T47D (cell line): ENCODE measurements around the gene PARP16.

ENCODE experiments used
- DNase-seq, 2 experiments: peaks; one replicate each; pipeline versions ENCODE4 v3.0.0 to v3.0.0-alpha.2; 2011 to 2012; ENCODE audit warnings: low read depth in 1 of 2, low spot score in 1 of 2
- JUND ChIP-seq: IDR thresholded peaks from 2 replicates; pipeline ENCODE4 v1.6.1; 2012; ENCODE audit warnings: low read depth
- in situ Hi-C: cut with HindIII; loops from 2 replicates; pipeline ENCODE4 v1.10.0; 2016; ENCODE audit warnings: low sequenced_read_pairs, low pct_unique_long_range_greater_than_20kb

The PARP16 gene

GRCh38 chr15:65305150-65305758, 18.6 kb upstream of the PARP16 start:
- no peak for DNase-seq
- TF ChIP-seq JUND, result no peak
- in situ Hi-C loops, result no loop called here

GRCh38 chr15:65304381-65305149, 17.9 kb upstream of the PARP16 start, which contains the start of gene RNU5B-1:
Gene RNU5B-1, plus strand, starts transcription at chr15:65304677.
- in situ Hi-C loops, result no loop called here
- TF ChIP-seq JUND, result peak; percentile 77
- DNase-seq, result peak in 1 of 2 experiments; percentile 96

DNA sequence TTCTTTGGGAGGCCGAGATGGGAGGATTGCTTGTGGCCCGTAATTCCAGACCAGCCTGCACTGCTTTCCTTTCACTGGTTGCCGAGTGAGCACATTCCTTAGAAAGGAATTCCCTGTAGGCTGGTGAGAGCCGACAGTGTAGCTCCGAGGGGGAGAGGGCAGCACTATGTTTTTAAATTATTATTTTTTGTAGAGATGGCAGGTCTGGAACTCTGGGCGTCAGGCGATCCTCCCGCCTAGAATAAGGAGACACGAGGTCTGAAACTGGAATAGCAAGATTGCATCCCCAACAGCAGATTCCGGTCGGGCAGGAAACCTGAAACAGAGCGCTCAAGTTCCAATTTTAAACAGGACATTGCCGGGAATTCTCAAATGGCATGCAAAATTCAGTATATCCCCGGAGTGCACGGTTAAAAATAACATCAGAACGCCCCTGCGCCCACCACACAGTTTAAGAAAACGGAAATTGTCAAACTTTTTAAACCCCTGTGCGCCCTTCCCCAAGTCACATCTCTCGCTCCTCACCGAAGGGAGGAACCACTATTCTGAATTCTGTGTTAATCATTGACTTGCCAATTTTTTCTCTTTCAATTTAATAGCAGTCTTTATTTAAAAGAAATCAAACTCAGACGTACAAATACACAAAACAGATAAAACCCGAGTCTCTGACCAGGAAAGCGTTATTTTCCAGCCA, 17.2 kb upstream of the PARP16 start:
- DNase-seq, result peak in 1 of 2 experiments; percentile 94
- in situ Hi-C loops, result no loop called here
- no peak for TF ChIP-seq JUND

DNA sequence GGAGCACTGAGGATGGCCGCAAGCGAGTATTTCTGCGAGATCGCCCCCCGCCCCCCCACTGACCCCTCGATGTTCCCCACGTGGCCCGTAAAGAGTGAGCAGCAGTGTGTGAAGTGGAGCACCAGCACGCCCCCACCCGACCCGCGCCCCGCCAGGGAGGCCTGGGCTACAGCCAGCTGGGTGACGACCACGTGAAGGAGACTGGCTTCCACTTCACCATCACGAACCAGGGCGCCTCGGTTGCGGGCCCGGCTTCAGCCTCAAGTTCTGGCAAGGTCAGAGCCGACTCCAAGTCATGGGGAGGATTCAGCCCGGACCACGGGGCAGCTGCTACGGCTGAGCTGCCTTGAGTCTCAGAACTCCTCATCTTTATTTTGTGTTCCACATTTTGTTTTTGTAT, 15.4 kb upstream of the PARP16 start:
- TF ChIP-seq JUND, result no peak
- DNase-seq, result no peak

GRCh38 chr15:65300924-65301441, 14.3 kb upstream of the PARP16 start:
- no peak for DNase-seq
- in situ Hi-C loops, result no loop called here
- TF ChIP-seq JUND, result no peak

More for the DNA sequence above, 15.4 kb upstream of the PARP16 start:
- in situ Hi-C loops, result no loop called here

- in situ Hi-C loops, result no loop called here
- no peak for TF ChIP-seq JUND
- no peak for DNase-seq
Observed at GRCh38 chr15:65298731-65299130, 12.0 kb upstream of the PARP16 start.

GRCh38 chr15:65292938-65293518, 6.3 kb upstream of the PARP16 start:
- peak in 1 of 2 experiments; percentile 58 for DNase-seq
- no peak for TF ChIP-seq JUND
- in situ Hi-C loops, result no loop called here

DNA sequence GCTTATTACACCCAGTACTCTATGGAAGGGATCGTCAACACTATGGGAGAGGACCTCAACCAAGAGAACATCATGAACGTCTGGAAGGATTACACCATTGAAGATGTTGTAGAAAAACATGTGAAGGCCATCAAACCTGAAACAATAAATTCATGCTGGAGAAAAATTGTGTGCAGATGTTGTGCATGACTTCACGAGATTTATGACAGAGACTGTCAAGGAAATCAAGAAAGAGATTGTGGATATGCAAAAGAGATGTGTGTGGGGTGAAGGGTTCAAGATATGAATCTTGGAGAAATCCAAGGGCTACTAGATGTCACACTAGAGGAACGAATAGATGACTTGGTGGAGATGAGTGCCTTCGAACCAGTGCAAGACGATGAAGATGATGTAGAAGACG, 3.5 kb upstream of the PARP16 start:
- no peak for TF ChIP-seq JUND
- in situ Hi-C loops, result no loop called here
- DNase-seq, result no peak

DNA sequence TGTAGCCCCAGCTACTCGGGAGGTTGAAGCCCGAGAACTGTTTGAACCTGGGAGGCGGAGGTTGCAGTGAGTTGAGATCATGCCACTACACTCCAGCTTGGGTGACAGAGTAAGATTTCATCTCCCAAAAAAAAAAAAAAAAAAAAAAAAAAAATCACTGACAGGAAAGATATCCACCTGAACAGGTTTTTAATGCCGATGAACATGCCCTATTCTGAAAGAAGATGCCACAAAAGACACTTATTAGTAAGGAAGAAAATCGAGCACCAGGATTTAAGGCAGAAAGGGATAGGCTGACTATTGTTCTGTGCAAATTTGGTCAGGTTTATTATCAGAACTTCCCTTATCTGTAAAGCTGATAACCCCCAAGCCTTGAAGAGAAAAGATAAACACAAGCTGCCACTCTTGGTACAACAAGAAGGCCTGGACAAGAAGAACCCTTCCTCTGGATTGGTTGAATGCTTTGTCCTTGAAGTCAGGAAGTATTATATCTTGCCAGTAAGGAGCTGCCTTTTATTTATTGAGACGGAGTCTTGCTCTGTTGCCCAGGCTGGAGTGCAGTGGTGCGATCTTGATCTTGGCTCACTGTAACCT, 2.7 kb upstream of the PARP16 start:
- in situ Hi-C loops, result no loop called here
- DNase-seq, result no peak
- no peak for TF ChIP-seq JUND

GRCh38 chr15:65287520-65287855, 805 bp upstream of the PARP16 start:
- no peak for TF ChIP-seq JUND
- in situ Hi-C loops, result no loop called here
- DNase-seq, result no peak

DNA sequence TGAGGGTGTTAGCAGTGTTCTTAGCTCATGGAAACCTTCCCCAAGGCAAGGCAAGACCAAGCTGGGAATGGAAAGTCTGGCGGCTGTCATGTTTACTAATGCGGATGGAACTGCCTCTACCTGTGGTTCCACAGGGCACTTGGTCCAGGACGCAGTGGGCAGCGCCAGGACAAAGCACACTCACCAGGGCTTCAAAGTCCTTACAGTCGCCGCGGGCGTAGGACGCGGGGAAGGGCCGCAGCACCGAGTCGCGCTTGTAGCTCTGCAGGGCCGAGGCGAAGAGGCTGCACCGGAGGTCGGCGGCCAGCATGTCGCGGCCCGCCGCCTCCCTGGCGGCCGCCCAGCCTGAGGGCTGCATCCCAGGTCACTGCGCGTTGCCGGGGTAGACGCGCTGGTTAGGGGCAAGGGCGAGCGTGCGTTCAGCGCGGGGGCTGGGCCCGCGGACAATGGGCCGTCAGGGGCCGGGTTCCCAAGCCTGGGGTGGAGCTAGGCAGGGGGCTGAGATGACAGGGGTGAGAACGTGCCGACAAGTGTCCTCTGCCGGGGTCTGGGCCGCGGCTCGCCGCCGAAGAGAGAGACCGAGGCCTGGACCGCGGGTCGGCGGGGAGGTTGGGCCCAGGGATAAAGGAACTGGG, 497 bp downstream of the PARP16 start:
- in situ Hi-C loops, result no loop called here
- peak; percentile 16 to 58 for DNase-seq
- TF ChIP-seq JUND, result no peak
